Non-pigmented ciliary epithelial cell (primary cell): ENCODE data around the gene ADTRP.
A peak's percentile ranks its signal among the peaks of the same experiment; 100 is the strongest.

Experiments used
- DNase-seq: peaks from one replicate; pipeline ENCODE4 v3.0.0-alpha.2; 2010; ENCODE audit warnings: low read depth

ADTRP gene

GRCh38 chr6:11773013-11773412 lies 5.6 kb downstream of the ADTRP start:
- no peak for DNase-seq

GRCh38 chr6:11772109-11772825 lies 6.3 kb downstream of the ADTRP start:
- DNase-seq = peak; percentile 92

- DNase-seq = no peak
These were observed 7.0 kb downstream of the ADTRP start for GRCh38 chr6:11771473-11772048.

- DNase-seq = peak; percentile 99
These were observed 7.8 kb downstream of the ADTRP start for GRCh38 chr6:11770546-11771466.

GRCh38 chr6:11769811-11770545 lies 8.6 kb downstream of the ADTRP start:
- no peak for DNase-seq

- no peak for DNase-seq
These were observed 9.4 kb downstream of the ADTRP start for GRCh38 chr6:11769244-11769643.

GRCh38 chr6:11767978-11768756 lies 10.4 kb downstream of the ADTRP start:
- no peak for DNase-seq

GRCh38 chr6:11767458-11767857 lies 11.1 kb downstream of the ADTRP start:
- no peak for DNase-seq

- peak; percentile 96 for DNase-seq
These were observed 11.8 kb downstream of the ADTRP start for GRCh38 chr6:11766589-11767450.

GRCh38 chr6:11766043-11766442 lies 12.6 kb downstream of the ADTRP start:
- DNase-seq = no peak

GRCh38 chr6:11764250-11764604 lies 14.4 kb downstream of the ADTRP start:
- no peak for DNase-seq

GRCh38 chr6:11763460-11764249 lies 14.9 kb downstream of the ADTRP start:
- no peak for DNase-seq

GRCh38 chr6:11762794-11763459 lies 15.7 kb downstream of the ADTRP start:
- no peak for DNase-seq

GRCh38 chr6:11761744-11762620 lies 16.6 kb downstream of the ADTRP start:
- no peak for DNase-seq

GRCh38 chr6:11760015-11760473 lies 18.6 kb downstream of the ADTRP start:
- DNase-seq = no peak

- DNase-seq = no peak
These were observed 19.7 kb downstream of the ADTRP start for GRCh38 chr6:11758878-11759277.

- no peak for DNase-seq
These were observed 21.9 kb downstream of the ADTRP start for GRCh38 chr6:11756726-11757125.

GRCh38 chr6:11756292-11756691 lies 22.3 kb downstream of the ADTRP start:
- DNase-seq = no peak
